Osteoblast (primary cell): Measurements from ENCODE around the gene TMEM125. TPM values are rescaled to one million over a fixed set of nuclear protein-coding genes. Genes with fewer than 3 reads are reported as not detected.

Experiments used
- DNase-seq: peaks from one replicate; pipeline ENCODE4 v3.0.0; 2011; ENCODE audit warnings: low spot score, mixed read lengths; ENCODE audit not compliant: insufficient read length; ENCODE audit errors: missing footprints
- H2AFZ ChIP-seq: 2 replicates; pipeline ENCODE4 v1.6.0; 2011; ENCODE audit warnings: mild to moderate bottlenecking, low read length
- H3K27ac ChIP-seq: 2 replicates; pipeline ENCODE4 v1.5.1; 2011; ENCODE audit warnings: mild to moderate bottlenecking, low read depth, low read length, moderate library complexity
- H3K27me3 ChIP-seq: 2 replicates; pipeline ENCODE4 v1.6.0; 2012; ENCODE audit warnings: mild to moderate bottlenecking, control low read depth, inconsistent platforms, low read length, moderate library complexity; ENCODE audit not compliant: insufficient read depth
- H3K36me3 ChIP-seq: 2 replicates; pipeline ENCODE4 v1.5.1; 2011; ENCODE audit warnings: mild to moderate bottlenecking, low read length, control low read depth, moderate library complexity; ENCODE audit not compliant: insufficient read depth
- H3K4me1 ChIP-seq: 2 replicates; pipeline ENCODE4 v1.5.1; 2011; ENCODE audit warnings: mild to moderate bottlenecking, low read length, control low read depth, moderate library complexity; ENCODE audit not compliant: insufficient read depth
- H3K4me2 ChIP-seq: 2 replicates; pipeline ENCODE4 v1.6.0; 2011; ENCODE audit warnings: mild to moderate bottlenecking, low read length; ENCODE audit not compliant: insufficient read depth
- H3K4me3 ChIP-seq: fragments of 200-600 bp; sonication (generic); 3 replicates; pipeline ENCODE4 v1.5.1; 2012; ENCODE audit warnings: mild to moderate bottlenecking, low read length, inconsistent platforms; ENCODE audit not compliant: insufficient read depth
- H3K79me2 ChIP-seq: 2 replicates; pipeline ENCODE4 v1.6.0; 2012; ENCODE audit warnings: mild to moderate bottlenecking, low read length, control low read depth, inconsistent platforms; ENCODE audit not compliant: insufficient read depth
- H3K9me3 ChIP-seq: 2 replicates; pipeline ENCODE4 v1.5.1; 2011; ENCODE audit warnings: low read depth, low read length, control low read depth
- H4K20me1 ChIP-seq: 2 replicates; pipeline ENCODE4 v1.6.0; 2012; ENCODE audit warnings: mild to moderate bottlenecking, low read length, control low read depth; ENCODE audit not compliant: insufficient read depth
- CTCF ChIP-seq: IDR thresholded peaks from 2 replicates; pipeline ENCODE4 v1.5.1; 2011; ENCODE audit warnings: mild to moderate bottlenecking, low read depth, low read length, moderate library complexity; ENCODE audit errors: extremely low read depth
- total RNA-seq: library from RNA; depleted of rRNA; stranded (reverse); fragments of >200 nt; gene quantifications from 2 replicates; pipeline ENCODE4 v1.2.3, GENCODE V29; 2012

The TMEM125 gene
- total RNA-seq, 1 donor = not detected

GRCh38 chr1:43319288-43319687 is 49.5 kb downstream of the TMEM125 start:
- H3K27me3 ChIP-seq = no peaks in the 10 kb centered on the region

GRCh38 chr1:43319766-43320165 is 50.0 kb downstream of the TMEM125 start:
- no peak for TF ChIP-seq CTCF
- Histone ChIP-seq H3K9me3 (no peaks in the 10 kb centered on the region), H3K79me2 (no peaks in the 10 kb centered on the region), H2AFZ (no peak overlapping the region), H3K36me3 (no peaks in the 10 kb centered on the region), H3K4me2 (no peak overlapping the region), H3K27ac (no peak overlapping the region), H4K20me1 (no peaks in the 10 kb centered on the region), H3K27me3 (no peaks in the 10 kb centered on the region), H3K4me1 (no peaks in the 10 kb centered on the region), H3K4me3 (no peak overlapping the region)
- no peak for DNase-seq

More at GRCh38 chr1:43319288-43319687, 49.5 kb downstream of the TMEM125 start:
- no peaks in the 10 kb centered on the region for H3K9me3 ChIP-seq
- H3K4me1 ChIP-seq = no peaks in the 10 kb centered on the region
- no peak overlapping the region for H3K4me3 ChIP-seq
- H4K20me1 ChIP-seq = no peaks in the 10 kb centered on the region
- no peaks in the 10 kb centered on the region for H3K36me3 ChIP-seq
- H3K79me2 ChIP-seq = no peaks in the 10 kb centered on the region
- no peak overlapping the region for H3K27ac ChIP-seq
- TF ChIP-seq CTCF = no peak
- no peak for DNase-seq
- no peak overlapping the region for H2AFZ ChIP-seq
- no peak overlapping the region for H3K4me2 ChIP-seq

- no peaks in the 10 kb centered on the region for H3K4me1 ChIP-seq
- H3K27ac ChIP-seq = no peak overlapping the region
- no peaks in the 10 kb centered on the region for H3K9me3 ChIP-seq
- no peak for DNase-seq
- H2AFZ ChIP-seq = no peak overlapping the region
- H3K4me3 ChIP-seq = no peak overlapping the region
- no peaks in the 10 kb centered on the region for H3K36me3 ChIP-seq
- no peaks in the 10 kb centered on the region for H4K20me1 ChIP-seq
- no peaks in the 10 kb centered on the region for H3K27me3 ChIP-seq
- no peaks in the 10 kb centered on the region for H3K79me2 ChIP-seq
- no peak for TF ChIP-seq CTCF
- no peak overlapping the region for H3K4me2 ChIP-seq
Observed at GRCh38 chr1:43321331-43321891, 51.6 kb downstream of the TMEM125 start.

GRCh38 chr1:43322506-43322905 is 52.7 kb downstream of the TMEM125 start:
- H3K79me2 ChIP-seq = no peaks in the 10 kb centered on the region
- H3K4me2 ChIP-seq = no peak overlapping the region
- no peaks in the 10 kb centered on the region for H3K36me3 ChIP-seq
- H3K4me3 ChIP-seq = no peak overlapping the region
- TF ChIP-seq CTCF = no peak
- H3K9me3 ChIP-seq = no peaks in the 10 kb centered on the region
- H3K27me3 ChIP-seq = no peaks in the 10 kb centered on the region
- DNase-seq = no peak
- H3K27ac ChIP-seq = no peak overlapping the region
- no peaks in the 10 kb centered on the region for H3K4me1 ChIP-seq
- no peak overlapping the region for H2AFZ ChIP-seq
- no peaks in the 10 kb centered on the region for H4K20me1 ChIP-seq

Other genes starting within 250 kb of the TMEM125 start
- 46.3 and 50.7 TPM in 2 replicates for gene EBNA1BP2, start 97.7 kb upstream of the TMEM125 start, total RNA-seq
- gene CFAP57, start 97.7 kb upstream of the TMEM125 start, total RNA-seq = under 0.01 TPM in 1 of 2 replicates, not detected in the other
- gene C1orf210, start 15.6 kb downstream of the TMEM125 start, total RNA-seq = not detected in 2 replicates
- gene TIE1, start 31.0 kb downstream of the TMEM125 start, total RNA-seq = not detected in 2 replicates
- gene MPL, start 67.8 kb downstream of the TMEM125 start, total RNA-seq = not detected in 2 replicates
- 4.7 and 5.3 TPM in 2 replicates for gene CDC20, start 89.0 kb downstream of the TMEM125 start, total RNA-seq
- gene ELOVL1, start 98.0 kb downstream of the TMEM125 start, total RNA-seq = 35.9 and 36.9 TPM in 2 replicates
- gene MED8, start 119.8 kb downstream of the TMEM125 start, total RNA-seq = 64.8 and 65.9 TPM in 2 replicates
- 41.0 and 42.0 TPM in 2 replicates for gene SZT2, start 119.9 kb downstream of the TMEM125 start, total RNA-seq
- 24.5 and 27.1 TPM in 2 replicates for gene HYI, start 183.9 kb downstream of the TMEM125 start, total RNA-seq